Lower lobe of right lung (tissue), 2 donors: ENCODE data around the gene FOXP1. TPM values are rescaled to one million over a fixed set of nuclear protein-coding genes. Genes with fewer than 3 reads are reported as not detected.

Experiments used
- ATAC-seq, 2 donors: fragments of 200-7000 bp; cut with Tn5 transposase; one replicate each; pipeline ENCODE4 v1.9.1; 2020 to 2022; ENCODE audit warnings: mild to moderate bottlenecking in 2 of 2, moderate library complexity in 2 of 2
- DNase-seq: peaks from one replicate; pipeline ENCODE4 v3.0.0-alpha.2; 2020
- H3K27ac ChIP-seq: fragments of 200-600 bp; one replicate; pipeline ENCODE4 v1.8.0; 2022
- H3K27me3 ChIP-seq: fragments of 200-600 bp; one replicate; pipeline ENCODE4 v1.8.0; 2022; ENCODE audit warnings: low read depth
- H3K36me3 ChIP-seq: fragments of 200-600 bp; one replicate; pipeline ENCODE4 v1.8.0; 2022; ENCODE audit warnings: mild to moderate bottlenecking
- H3K4me1 ChIP-seq: fragments of 200-600 bp; one replicate; pipeline ENCODE4 v1.8.0; 2022
- H3K4me3 ChIP-seq: fragments of 200-600 bp; one replicate; pipeline ENCODE4 v1.8.0; 2022; ENCODE audit warnings: mild to moderate bottlenecking
- H3K9me3 ChIP-seq: fragments of 200-600 bp; one replicate; pipeline ENCODE4 v1.8.0; 2022
- intact Hi-C: fragments of 100-400 bp; cut with DNase I; formaldehyde crosslinking; loops from one replicate; pipeline ENCODE4 v1.11.0; 2022
- total RNA-seq: library from RNA; stranded (reverse); fragmentation: NEBNext Ultra II Directional; extraction: Animal tissue kit (Norgen Biotek cat#: 25700); gene quantifications from one replicate; pipeline ENCODE4 v1.2.1, GENCODE V29; 2021
- TF ChIP-seq, protein P1 (sequence below): fragments of 200-600 bp; IDR thresholded peaks from one replicate; pipeline ENCODE4 v1.8.0; 2022; ENCODE audit warnings: antibody characterized with exemption, mild to moderate bottlenecking
- donor health status: DM: no; HTN: yes; CAD: no; lungs with severe emphysema.

FOXP1 gene
- total RNA-seq, 1 donor from 2014 or later, result 138 TPM

DNA sequence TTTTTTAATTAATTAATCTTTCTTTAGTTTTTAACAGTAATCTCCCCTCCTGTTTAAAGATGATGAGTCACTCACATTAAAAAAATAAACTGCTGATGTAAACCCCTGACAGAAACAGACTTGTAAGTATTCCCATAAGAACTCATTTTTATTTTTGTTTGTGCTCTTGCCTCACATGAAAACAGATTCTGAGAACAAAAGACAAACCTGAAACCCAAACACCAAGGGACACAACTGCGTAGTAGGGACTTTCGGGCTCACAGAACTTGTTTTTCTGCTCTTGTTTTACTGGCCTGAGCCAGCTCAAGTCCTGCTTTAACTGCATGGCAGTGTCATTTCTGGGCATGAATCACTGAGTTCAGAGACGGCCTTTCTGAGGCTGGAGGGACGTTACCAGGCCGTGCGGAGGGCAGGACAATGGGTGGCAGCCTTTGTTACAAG is 600.8 kb downstream of the FOXP1 start:
- TF ChIP-seq, protein P1, sequence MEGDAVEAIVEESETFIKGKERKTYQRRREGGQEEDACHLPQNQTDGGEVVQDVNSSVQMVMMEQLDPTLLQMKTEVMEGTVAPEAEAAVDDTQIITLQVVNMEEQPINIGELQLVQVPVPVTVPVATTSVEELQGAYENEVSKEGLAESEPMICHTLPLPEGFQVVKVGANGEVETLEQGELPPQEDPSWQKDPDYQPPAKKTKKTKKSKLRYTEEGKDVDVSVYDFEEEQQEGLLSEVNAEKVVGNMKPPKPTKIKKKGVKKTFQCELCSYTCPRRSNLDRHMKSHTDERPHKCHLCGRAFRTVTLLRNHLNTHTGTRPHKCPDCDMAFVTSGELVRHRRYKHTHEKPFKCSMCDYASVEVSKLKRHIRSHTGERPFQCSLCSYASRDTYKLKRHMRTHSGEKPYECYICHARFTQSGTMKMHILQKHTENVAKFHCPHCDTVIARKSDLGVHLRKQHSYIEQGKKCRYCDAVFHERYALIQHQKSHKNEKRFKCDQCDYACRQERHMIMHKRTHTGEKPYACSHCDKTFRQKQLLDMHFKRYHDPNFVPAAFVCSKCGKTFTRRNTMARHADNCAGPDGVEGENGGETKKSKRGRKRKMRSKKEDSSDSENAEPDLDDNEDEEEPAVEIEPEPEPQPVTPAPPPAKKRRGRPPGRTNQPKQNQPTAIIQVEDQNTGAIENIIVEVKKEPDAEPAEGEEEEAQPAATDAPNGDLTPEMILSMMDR, result no peak
- no peak overlapping the region for H3K4me3 ChIP-seq

DNA sequence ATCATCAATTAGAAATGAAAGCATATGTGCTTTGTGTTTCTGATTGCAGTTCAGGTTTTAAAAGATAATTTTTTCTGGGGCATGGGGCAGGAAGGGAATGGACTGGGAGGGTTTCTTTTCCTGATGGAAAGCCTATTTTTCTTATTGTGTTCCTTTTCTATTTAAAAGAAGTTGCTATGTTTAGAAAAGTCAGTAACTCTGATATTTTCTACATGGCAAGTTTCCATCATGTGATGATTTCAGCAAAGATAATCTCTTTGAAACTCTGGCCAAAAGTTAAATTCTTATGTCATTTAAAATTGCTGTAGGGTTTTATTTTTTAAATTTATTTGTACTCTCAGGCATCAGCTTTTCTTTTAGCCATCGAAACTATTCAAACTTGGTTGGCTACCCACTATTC is 601.2 kb downstream of the FOXP1 start:
- Histone ChIP-seq H3K4me1 (peaks cover 37% of the 10 kb centered on the region), H3K4me3 (no peak overlapping the region), H3K36me3 (peaks cover 54% of the 10 kb centered on the region), H3K9me3 (no peaks in the 10 kb centered on the region), H3K27me3 (no peaks in the 10 kb centered on the region), H3K27ac (peak overlapping the region; percentile 78)
- TF ChIP-seq, protein P1, result no peak
- ATAC-seq, result no peak
- intact Hi-C loops, result no loop called here
- no peak for DNase-seq

More for the DNA sequence above, 600.8 kb downstream of the FOXP1 start:
- H3K27ac ChIP-seq, result peak overlapping the region; percentile 78
- DNase-seq (no peak), ATAC-seq (peak; percentile 74 to 76)
- H3K4me1 ChIP-seq, result peaks cover 37% of the 10 kb centered on the region
- intact Hi-C loops, result no loop called here
- H3K9me3 ChIP-seq, result no peaks in the 10 kb centered on the region
- H3K27me3 ChIP-seq, result no peaks in the 10 kb centered on the region
- peaks cover 54% of the 10 kb centered on the region for H3K36me3 ChIP-seq

DNA sequence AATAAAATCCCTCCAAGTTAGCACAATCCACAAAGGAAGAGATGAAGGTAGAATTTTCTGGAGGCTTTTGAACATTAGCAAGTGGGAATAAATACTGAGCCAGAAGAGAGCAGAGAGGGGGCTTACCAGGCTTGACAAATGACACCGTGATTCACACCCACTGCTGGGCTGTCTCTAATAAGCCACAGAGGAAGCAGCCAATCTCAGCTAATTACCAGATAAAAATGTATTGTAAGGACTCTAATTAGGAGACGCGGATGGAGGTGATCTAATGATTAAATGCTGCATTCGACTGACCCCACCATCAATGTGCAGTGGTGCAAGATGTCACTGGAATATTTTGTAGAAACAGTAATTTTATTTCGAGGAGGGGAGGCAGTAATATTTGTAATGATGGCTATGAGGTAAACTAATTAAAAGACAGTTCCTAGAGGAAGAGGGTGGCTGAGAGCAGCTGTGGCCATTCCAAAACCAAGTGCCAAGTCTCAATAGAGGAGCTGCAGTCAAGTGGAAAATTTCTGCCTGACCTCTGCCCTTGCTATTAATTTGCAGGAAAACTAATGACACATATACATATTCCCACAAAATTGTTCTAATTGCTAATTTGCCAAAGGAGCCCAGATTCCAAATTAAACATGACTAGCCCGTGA is 602.2 kb downstream of the FOXP1 start:
- DNase-seq (no peak), ATAC-seq (peak in 1 of 2 donors; percentile 16)
- peak overlapping the region; percentile 78 for H3K27ac ChIP-seq
- TF ChIP-seq, protein P1, result no peak
- intact Hi-C loops, result no loop called here
- H3K27me3 ChIP-seq, result no peaks in the 10 kb centered on the region
- H3K9me3 ChIP-seq, result no peaks in the 10 kb centered on the region
- peaks cover 37% of the 10 kb centered on the region for H3K4me1 ChIP-seq
- H3K4me3 ChIP-seq, result no peak overlapping the region
- H3K36me3 ChIP-seq, result peaks cover 54% of the 10 kb centered on the region

GRCh38 chr3:70980646-70981170 is 602.8 kb downstream of the FOXP1 start:
- peaks cover 54% of the 10 kb centered on the region for H3K36me3 ChIP-seq
- TF ChIP-seq, protein P1, result no peak
- H3K27ac ChIP-seq, result no peak overlapping the region
- H3K9me3 ChIP-seq, result no peaks in the 10 kb centered on the region
- peaks cover 37% of the 10 kb centered on the region for H3K4me1 ChIP-seq
- no peak overlapping the region for H3K4me3 ChIP-seq
- no peaks in the 10 kb centered on the region for H3K27me3 ChIP-seq
- ATAC-seq (no peak), DNase-seq (no peak)
- intact Hi-C loops, result no loop called here

DNA sequence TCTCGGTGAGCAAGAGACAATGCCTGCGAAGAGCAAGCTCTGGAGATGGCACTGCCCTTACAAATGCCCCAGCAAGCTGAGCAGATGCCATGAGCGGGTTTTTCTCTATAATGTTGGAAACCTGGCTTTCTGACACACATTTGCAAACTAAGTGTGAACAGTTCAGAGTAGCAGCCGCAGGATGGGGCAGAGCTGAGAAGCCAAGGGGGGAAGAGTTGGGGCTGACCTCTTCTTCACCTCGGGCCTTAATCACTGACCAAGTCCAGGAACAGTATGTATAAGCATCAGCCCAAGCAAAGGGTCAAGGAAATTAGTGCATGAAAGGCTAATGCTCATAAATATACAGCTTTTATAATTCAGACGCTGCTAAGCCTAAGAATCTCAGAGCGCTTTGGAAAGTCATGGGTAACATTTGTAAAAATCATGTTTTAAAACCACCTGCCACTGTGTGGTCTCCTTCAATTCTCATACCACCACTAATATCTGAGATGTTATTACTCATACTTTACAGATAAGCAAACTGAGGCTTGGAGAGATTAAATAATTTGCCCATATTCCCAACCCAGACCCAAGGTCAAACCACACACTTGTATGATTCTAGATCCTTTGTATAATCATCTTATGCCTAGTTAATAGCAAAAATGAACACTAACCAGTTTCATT is 603.4 kb downstream of the FOXP1 start:
- TF ChIP-seq, protein P1, result no peak
- intact Hi-C loops, result no loop called here
- no peak for ATAC-seq
- DNase-seq, result no peak
- Histone ChIP-seq H3K27me3 (no peaks in the 10 kb centered on the region), H3K9me3 (no peaks in the 10 kb centered on the region), H3K4me3 (no peak overlapping the region), H3K36me3 (peaks cover 54% of the 10 kb centered on the region), H3K4me1 (peaks cover 37% of the 10 kb centered on the region), H3K27ac (no peak overlapping the region)
